ENCODE measurements around the gene HNRNPU. TPM values are rescaled to one million over a fixed set of nuclear protein-coding genes. Genes with fewer than 3 reads are reported as not detected.

HNRNPU gene
- total and polyA plus RNA-seq, 2 experiments from 2014 or later, result 422 to 687 TPM

GRCh38 chr1:244868484-244869363 is 4.4 kb upstream of the HNRNPU start:
- ATAC-seq (no peak), DNase-seq (ENCODE audit: low spot score) (no peak)
- Histone ChIP-seq H3K4me3 (no peak overlapping the region), H3K4me1 (ENCODE audit: insufficient read depth) (peaks cover 3% of the 10 kb centered on the region; the same call in 1 of the 2 replicates), H3K4me2 (no peak overlapping the region), H3K27ac (ENCODE audit: low read depth) (no peak overlapping the region), H2AFZ (peak overlapping the region; percentile 72), H3K36me3 (ENCODE audit: insufficient read depth) (no peaks in the 10 kb centered on the region), H3K9me2 (ENCODE audit: insufficient read depth) (no peaks in the 10 kb centered on the region), H3F3A (replicated peaks; ENCODE audit: low read depth) (no peaks in the 10 kb centered on the region; the same call in 1 of the 2 replicates), H4K20me1 (replicated peaks; ENCODE audit: insufficient read depth) (no peaks in the 10 kb centered on the region), H3K27me3 (ENCODE audit: insufficient read depth) (no peaks in the 10 kb centered on the region), H3K79me2 (replicated peaks; ENCODE audit: insufficient read depth) (peaks cover 23% of the 10 kb centered on the region)
- Mint-ChIP-seq H3K27me3 (ENCODE audit: insufficient read depth, low read depth, poor library complexity) (peaks cover 13% of the 10 kb centered on the region), H3K27ac (no peak overlapping the region), H3K4me1 (peaks cover 18% of the 10 kb centered on the region), H3K4me3 (no peak overlapping the region), H3K9me3 (peaks cover 3% of the 10 kb centered on the region; the same call in 1 of the 3 replicates), H3K36me3 (ENCODE audit: low read depth) (peaks cover 6% of the 10 kb centered on the region)
- no peak for TF ChIP-seq EZH2phosphoT487 (IDR thresholded peaks at IDR 0.05; ENCODE audit: unreplicated experiment)
- TF ChIP-seq REST (IDR thresholded peaks at IDR 0.05; ENCODE audit: unreplicated experiment), result no peak
- TF ChIP-seq POLR2AphosphoS5 (IDR thresholded peaks at IDR 0.05; ENCODE audit: low read depth), result no peak
- no peak for TF ChIP-seq STAT1 (IDR thresholded peaks at IDR 0.05; ENCODE audit: unreplicated experiment)
- no peak for TF ChIP-seq ZNF462 (CRISPR knock-in tag; IDR thresholded peaks at IDR 0.05)
- TF ChIP-seq ZNF114 (CRISPR knock-in tag; IDR thresholded peaks at IDR 0.05), result no peak
- no peak for TF ChIP-seq JUNB (IDR thresholded peaks at IDR 0.05; ENCODE audit: unreplicated experiment)
- TF ChIP-seq ETS1 (IDR thresholded peaks at IDR 0.05), result no peak
- no peak for TF ChIP-seq CREB1 (CRISPR knock-in tag; IDR thresholded peaks at IDR 0.05; ENCODE audit: low read depth)
- no peak for TF ChIP-seq ZNF331 (CRISPR knock-in tag; IDR thresholded peaks at IDR 0.05; ENCODE audit: low read depth)
- no peak for TF ChIP-seq NANOG (IDR thresholded peaks at IDR 0.05; ENCODE audit: borderline replicate concordance)
- TF ChIP-seq EZH2 (IDR thresholded peaks at IDR 0.05; ENCODE audit: low read depth, unreplicated experiment), result no peak

All from GM23338 (cell line).